HG02588 (cell line): Measurements from ENCODE around the gene ZSWIM8.

ENCODE experiments used
- ATAC-seq: cut with Tn5 transposase; IDR thresholded peaks from one replicate; pipeline ENCODE4 v1.9.1; 2021; ENCODE audit warnings: mild to moderate bottlenecking, moderate library complexity; ENCODE audit not compliant: unreplicated experiment

Gene ZSWIM8

GRCh38 chr10:73840403-73841060 lies 55.1 kb downstream of the ZSWIM8 start:
- ATAC-seq, result no peak

- no peak for ATAC-seq
Measured at GRCh38 chr10:73841061-73841421, 55.6 kb downstream of the ZSWIM8 start.

DNA sequence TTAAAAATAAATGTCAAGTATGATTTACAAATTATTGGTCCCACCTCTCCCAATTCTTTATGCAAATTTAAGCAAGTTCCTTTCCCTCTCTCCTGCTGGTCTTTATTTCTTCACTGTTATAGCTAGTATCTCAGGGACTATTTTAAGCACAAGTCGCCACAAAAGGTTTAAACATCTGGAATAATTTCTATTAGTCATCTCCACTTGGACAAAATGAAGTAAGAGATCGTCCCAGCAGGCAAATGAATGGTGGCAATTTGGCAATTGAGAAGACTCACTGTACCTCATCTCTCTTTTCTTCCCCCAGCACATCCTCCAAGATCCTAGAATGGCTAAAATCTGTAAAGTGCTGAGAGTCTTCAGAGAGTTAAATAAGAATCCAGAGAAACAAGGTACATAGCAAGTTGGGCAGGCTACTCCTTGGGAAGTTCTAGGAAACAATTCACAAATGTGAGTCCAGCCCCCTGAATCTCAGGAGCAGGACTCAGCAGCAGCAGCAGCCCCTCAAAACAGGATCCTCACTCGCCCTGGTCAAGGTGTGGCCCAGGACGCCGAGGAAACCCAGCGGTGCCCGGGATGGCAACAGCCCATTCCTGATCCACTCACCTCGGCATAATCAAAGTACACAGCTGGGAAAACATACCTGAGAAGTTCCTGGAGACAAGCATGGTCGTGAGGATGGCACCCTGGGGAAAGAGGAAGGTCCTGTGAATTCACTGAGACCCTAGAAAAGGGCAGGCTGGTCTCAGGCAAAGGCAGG lies 56.3 kb downstream of the ZSWIM8 start:
- no peak for ATAC-seq

DNA sequence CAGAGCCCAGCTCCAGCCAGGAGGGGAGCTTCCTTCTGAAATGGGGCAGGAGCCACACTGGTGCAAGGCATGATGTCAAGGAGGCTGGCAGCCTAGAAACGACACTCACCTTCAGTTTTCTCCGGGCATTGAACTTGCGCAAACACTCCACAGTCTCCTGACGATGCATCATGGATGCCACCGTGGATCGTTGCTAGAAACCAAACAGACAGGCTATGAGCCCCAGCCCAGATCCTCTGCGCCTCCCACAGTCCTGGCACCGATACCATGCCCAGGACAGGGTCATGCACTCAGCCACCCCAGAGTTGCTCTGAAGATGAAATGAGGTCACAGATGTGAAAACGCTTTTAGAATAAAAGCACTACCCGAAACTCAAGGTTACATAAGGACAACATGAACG lies 56.9 kb downstream of the ZSWIM8 start:
- no peak for ATAC-seq

DNA sequence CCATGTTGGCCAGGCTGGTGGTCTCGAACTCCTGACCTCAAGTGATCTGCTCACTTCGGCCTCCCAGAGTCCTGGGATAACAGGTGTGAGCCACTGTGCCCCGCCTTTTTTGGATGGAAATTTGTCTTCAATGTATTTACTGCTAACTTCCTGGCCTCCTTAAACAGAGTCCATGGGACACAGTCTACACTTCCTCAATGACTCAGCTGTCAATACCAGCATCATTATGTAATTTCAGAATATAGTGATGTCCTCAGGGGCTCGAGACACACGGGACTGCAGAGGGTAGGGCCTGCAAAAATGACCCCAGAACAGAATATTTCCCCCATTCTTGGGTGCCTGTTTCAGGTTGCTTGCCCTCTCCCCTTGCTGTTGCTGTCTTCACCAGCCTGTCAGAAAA lies 57.9 kb downstream of the ZSWIM8 start:
- ATAC-seq, result no peak

GRCh38 chr10:73847031-73847430 lies 61.6 kb downstream of the ZSWIM8 start:
- ATAC-seq, result no peak

GRCh38 chr10:73848821-73849489 lies 63.5 kb downstream of the ZSWIM8 start:
- ATAC-seq, result peak; percentile 87

- ATAC-seq, result no peak
Measured at GRCh38 chr10:73850211-73850610, 64.8 kb downstream of the ZSWIM8 start.

GRCh38 chr10:73850863-73851461 lies 65.6 kb downstream of the ZSWIM8 start:
- no peak for ATAC-seq
